HG02759 (cell line): ENCODE results near the gene SPAG16.
"Not testable (repeated sequence)": the region's sequence is repeated elsewhere in the genome, so short reads cannot be mapped to it uniquely, and the experiment has no call there.

Source experiments
- ATAC-seq: cut with Tn5 transposase; IDR thresholded peaks from one replicate; pipeline ENCODE4 v1.9.1; 2021; ENCODE audit warnings: mild to moderate bottlenecking, moderate library complexity; ENCODE audit not compliant: unreplicated experiment

Gene SPAG16

GRCh38 chr2:213407027-213407426 lies 122.8 kb downstream of the SPAG16 start:
- not testable (repeated sequence) for ATAC-seq

GRCh38 chr2:213408426-213409070 lies 124.3 kb downstream of the SPAG16 start:
- ATAC-seq, result not testable (repeated sequence)

DNA sequence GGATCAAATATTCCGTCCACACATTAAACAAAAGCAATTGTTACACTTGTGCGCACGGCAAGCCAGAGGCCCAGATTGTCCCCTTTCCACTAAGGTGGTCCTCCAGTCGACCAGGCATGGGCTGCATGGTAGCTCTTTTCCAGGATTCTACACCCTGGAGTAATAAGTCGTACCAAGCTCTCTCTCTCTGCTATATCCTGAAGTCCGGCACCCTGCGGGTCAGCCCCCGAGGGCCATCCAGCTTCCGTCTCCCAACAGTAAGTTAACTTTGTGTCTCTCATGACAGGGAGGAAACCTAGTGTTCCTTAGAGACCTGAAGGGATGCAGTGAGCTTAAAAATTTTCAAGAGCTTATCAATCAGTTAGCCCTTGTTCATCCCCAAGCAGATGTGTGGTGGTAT lies 126.4 kb downstream of the SPAG16 start:
- ATAC-seq, result not testable (repeated sequence)

DNA sequence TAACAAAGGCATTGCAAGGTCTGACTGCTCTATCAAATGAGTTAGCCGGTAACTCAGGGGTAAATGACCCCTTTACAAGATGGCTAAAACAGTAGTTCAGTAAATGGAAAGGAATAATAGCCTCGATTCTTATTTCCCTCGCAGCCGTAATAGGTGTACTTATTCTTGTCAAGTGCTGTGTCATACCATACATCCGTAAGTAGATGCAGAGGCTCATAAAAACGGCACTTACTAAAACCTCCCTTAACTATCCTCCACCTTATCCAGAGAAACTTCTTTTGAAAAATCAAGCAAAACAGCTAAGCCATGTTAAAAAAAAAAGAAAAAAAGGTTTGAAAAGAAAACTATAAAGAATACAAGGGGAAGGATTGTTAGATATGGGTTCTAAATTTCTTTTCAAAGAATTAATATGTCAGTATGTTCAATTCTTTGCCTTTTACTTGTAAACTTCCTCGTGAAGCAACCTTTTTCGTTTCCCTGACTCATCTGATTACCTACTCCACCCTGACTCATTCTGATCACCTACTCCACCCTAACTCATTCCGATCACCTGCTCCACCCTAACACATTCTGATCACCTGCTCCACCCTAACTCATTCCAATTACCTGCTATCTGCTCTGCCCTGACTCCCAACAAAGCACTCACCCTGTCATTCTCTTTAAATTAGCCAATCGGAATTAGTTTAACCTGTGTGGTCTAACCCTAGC lies 127.5 kb downstream of the SPAG16 start:
- no peak for ATAC-seq

GRCh38 chr2:213415093-213415492 lies 130.8 kb downstream of the SPAG16 start:
- no peak for ATAC-seq

DNA sequence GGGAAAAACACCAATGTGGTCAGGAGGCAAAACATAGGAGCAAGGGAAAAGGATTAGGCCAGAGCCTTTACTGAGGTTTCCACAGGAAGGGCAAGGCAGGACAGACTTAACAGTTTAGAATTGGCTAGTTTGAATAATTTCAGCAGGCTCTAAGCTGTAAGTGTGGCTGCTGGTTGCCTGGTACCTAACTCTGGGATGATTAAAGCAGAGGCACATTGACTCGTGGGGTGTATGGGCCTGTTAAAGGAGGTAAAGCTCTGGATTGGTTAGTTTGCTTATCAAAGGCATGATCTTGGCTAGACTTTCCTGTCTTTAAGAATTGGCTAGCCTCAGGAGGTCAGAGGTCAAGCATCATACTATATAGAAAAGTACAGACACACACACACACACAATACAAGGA lies 132.6 kb downstream of the SPAG16 start:
- ATAC-seq, result no peak

DNA sequence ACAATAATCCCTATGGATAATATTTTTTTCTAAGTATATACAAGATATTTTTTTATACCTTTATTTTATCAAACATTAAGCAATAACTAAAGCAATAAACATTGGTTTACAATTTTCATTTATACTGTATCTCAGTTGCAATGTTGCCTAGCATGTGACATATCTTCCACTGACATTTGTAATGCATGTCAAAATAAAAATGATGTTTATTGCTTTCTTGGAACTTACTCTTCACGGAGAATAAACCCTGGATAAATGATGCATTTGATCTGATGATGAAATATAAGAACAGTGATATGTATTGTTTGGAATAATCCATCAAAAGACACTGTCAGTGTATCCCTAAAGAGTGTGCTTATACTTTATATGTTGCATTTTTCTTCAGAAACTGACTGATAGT lies 135.7 kb downstream of the SPAG16 start:
- no peak for ATAC-seq

GRCh38 chr2:213420828-213421385 lies 136.6 kb downstream of the SPAG16 start:
- ATAC-seq, result no peak

DNA sequence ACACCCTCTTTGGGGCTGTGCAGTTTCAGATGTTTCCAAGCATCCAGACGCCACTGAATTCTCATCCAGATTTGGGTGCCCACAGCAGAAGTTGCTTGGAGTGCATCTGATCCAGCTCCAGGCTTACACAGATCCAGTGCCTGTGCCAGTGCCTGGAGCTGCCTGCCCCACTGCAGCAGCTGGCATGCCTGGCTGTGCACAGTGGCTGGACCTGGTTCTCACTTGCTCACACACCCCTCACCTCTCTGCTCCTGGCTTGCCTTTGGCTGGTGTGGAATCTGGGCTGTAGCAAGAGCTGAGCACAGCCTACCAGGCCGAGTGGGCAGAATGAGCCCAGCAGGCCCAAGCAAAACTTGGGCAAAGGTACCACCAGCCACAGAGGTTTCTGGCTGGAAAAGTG lies 137.9 kb downstream of the SPAG16 start:
- no peak for ATAC-seq

GRCh38 chr2:213425618-213426017 lies 141.4 kb downstream of the SPAG16 start:
- ATAC-seq, result no peak

DNA sequence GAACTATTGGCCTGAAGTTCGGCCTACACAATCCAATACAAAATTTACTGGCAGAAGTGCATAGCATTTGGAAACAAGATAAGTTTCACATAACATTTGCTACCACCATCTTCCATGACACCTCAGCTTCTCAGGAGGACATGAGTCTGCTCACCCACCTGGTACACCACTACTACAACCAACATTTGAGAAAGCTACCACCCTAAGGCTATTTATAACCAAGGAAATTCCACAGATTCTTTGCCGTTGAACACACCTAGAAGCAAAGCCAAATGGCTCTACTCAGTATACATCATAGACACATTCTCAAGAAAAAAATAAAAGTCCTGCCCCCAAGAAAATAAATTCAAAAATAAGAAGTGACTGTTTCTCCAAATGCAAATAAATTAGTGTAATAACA lies 145.3 kb downstream of the SPAG16 start:
- ATAC-seq, result no peak

- ATAC-seq, result no peak
Observed at GRCh38 chr2:213443921-213444320, 159.7 kb downstream of the SPAG16 start.

GRCh38 chr2:213451542-213452239 lies 167.4 kb downstream of the SPAG16 start:
- ATAC-seq, result no peak

GRCh38 chr2:213455316-213456008 lies 171.2 kb downstream of the SPAG16 start:
- no peak for ATAC-seq

DNA sequence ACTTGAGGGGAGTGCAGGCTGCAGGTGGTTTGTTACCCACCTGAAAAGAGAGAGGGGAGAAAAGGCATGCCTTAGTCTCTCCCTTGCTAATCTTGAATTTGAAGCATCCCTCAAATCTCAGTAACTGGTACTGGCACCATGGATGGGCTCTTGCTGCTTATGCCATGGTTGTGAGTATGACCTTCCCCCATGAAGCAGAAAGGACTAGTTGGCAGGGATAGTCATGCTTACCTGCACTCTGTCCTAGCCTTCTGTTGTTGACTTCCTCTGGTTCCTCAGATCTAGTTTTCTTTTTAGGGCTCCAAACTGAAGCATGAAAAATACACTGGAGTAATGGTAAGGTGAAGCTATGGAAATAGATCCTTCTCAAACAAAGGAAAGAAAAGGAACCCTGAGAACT lies 191.2 kb downstream of the SPAG16 start:
- no peak for ATAC-seq

GRCh38 chr2:213476641-213477040 lies 192.4 kb downstream of the SPAG16 start:
- ATAC-seq, result no peak

- no peak for ATAC-seq
Observed at GRCh38 chr2:213490087-213490486, 205.8 kb downstream of the SPAG16 start.

GRCh38 chr2:213491376-213491775 lies 207.1 kb downstream of the SPAG16 start:
- ATAC-seq, result no peak

DNA sequence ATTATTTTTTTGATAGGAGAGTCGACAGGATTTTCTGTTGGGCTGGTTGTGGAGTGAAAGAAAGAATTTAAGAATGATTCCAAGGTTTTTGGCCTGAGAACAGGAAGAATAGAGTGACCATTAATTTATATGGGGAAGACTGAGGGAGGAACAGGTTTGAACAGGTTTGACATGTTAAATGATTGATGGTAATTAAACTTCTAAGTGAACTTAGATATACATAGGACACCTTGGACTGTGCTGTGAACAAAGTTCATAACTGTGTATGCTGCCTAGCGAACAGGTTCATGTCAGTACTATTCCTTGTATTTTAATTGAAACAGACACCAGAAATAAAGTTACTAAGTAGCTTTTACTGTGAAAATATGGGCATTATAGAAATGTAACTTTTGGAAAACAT lies 212.0 kb downstream of the SPAG16 start:
- no peak for ATAC-seq

- no peak for ATAC-seq
Observed at GRCh38 chr2:213500881-213501280, 216.6 kb downstream of the SPAG16 start.

DNA sequence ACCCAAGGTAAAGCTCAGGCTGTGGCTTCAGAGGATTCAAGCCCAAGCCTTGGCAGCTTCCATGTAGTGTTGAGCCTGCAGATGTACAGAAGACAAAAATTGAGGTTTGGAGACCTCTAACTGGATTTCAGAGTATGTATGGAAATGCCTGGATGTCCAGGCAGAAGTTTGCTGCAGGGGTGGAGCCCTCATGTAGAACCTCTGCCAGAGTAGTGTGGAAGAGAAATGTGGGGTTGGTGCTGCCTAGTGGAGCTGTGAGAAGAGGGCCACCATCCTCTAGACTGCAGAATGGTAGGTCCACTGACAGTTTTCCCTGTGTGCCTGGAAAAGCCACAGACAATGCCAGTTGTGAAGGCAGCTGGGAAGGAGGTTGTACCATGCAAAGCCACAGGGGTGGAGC lies 239.9 kb downstream of the SPAG16 start:
- no peak for ATAC-seq
